ENCODE results near the gene IQGAP2.

The IQGAP2 gene

GRCh38 chr5:76684756-76685519, 281.9 kb downstream of the IQGAP2 start:
- Histone ChIP-seq H3K4me1 (no peaks in the 10 kb centered on the region), H3K27ac (no peak overlapping the region), H3K9ac (no peak overlapping the region)

GRCh38 chr5:76685704-76686103, 282.6 kb downstream of the IQGAP2 start:
- no peak overlapping the region for H3K9ac ChIP-seq
- no peaks in the 10 kb centered on the region for H3K36me3 ChIP-seq (ENCODE audit: control insufficient read depth, insufficient read depth, low read length)
- TF ChIP-seq CTCF (IDR thresholded peaks at IDR 0.05), result no peak
- H3K27ac ChIP-seq, result no peak overlapping the region
- H2AFZ ChIP-seq, result no peak overlapping the region
- H3K9me3 ChIP-seq (ENCODE audit: control insufficient read depth, low read length), result no peaks in the 10 kb centered on the region
- no peaks in the 10 kb centered on the region for H3K27me3 ChIP-seq (ENCODE audit: control insufficient read depth, insufficient read depth, low read length)
- H3K4me2 ChIP-seq (ENCODE audit: low read length), result no peak overlapping the region
- no peaks in the 10 kb centered on the region for H3K79me2 ChIP-seq
- no peak overlapping the region for H3K4me3 ChIP-seq (ENCODE audit: low read depth, low read length)
- no peaks in the 10 kb centered on the region for H3K4me1 ChIP-seq

More at GRCh38 chr5:76684756-76685519, 281.9 kb downstream of the IQGAP2 start:
- Histone ChIP-seq H3K9me3 (ENCODE audit: control insufficient read depth, low read length) (no peaks in the 10 kb centered on the region), H3K4me2 (ENCODE audit: low read length) (no peak overlapping the region), H3K36me3 (ENCODE audit: control insufficient read depth, insufficient read depth, low read length) (no peaks in the 10 kb centered on the region), H3K79me2 (no peaks in the 10 kb centered on the region), H2AFZ (no peak overlapping the region), H3K4me3 (ENCODE audit: low read depth, low read length) (no peak overlapping the region), H3K27me3 (ENCODE audit: control insufficient read depth, insufficient read depth, low read length) (no peaks in the 10 kb centered on the region)
- no peak for TF ChIP-seq CTCF (IDR thresholded peaks at IDR 0.05)

GRCh38 chr5:76688212-76688611, 285.1 kb downstream of the IQGAP2 start:
- Histone ChIP-seq H3K27ac (no peak overlapping the region), H3K9ac (no peak overlapping the region), H3K4me3 (ENCODE audit: low read depth, low read length) (no peak overlapping the region), H3K4me2 (ENCODE audit: low read length) (no peak overlapping the region), H3K36me3 (ENCODE audit: control insufficient read depth, insufficient read depth, low read length) (no peaks in the 10 kb centered on the region), H3K4me1 (no peaks in the 10 kb centered on the region), H3K27me3 (ENCODE audit: control insufficient read depth, insufficient read depth, low read length) (no peaks in the 10 kb centered on the region), H3K79me2 (no peaks in the 10 kb centered on the region), H3K9me3 (ENCODE audit: control insufficient read depth, low read length) (no peaks in the 10 kb centered on the region), H2AFZ (no peak overlapping the region)
- no peak for TF ChIP-seq CTCF (IDR thresholded peaks at IDR 0.05)

- no peak overlapping the region for H3K9ac ChIP-seq
- H3K79me2 ChIP-seq, result no peaks in the 10 kb centered on the region
- H2AFZ ChIP-seq, result no peak overlapping the region
- no peak overlapping the region for H3K4me3 ChIP-seq (ENCODE audit: low read depth, low read length)
- H3K9me3 ChIP-seq (ENCODE audit: control insufficient read depth, low read length), result no peaks in the 10 kb centered on the region
- no peaks in the 10 kb centered on the region for H3K36me3 ChIP-seq (ENCODE audit: control insufficient read depth, insufficient read depth, low read length)
- no peak for TF ChIP-seq CTCF (IDR thresholded peaks at IDR 0.05)
- H3K4me1 ChIP-seq, result no peaks in the 10 kb centered on the region
- H3K27me3 ChIP-seq (ENCODE audit: control insufficient read depth, insufficient read depth, low read length), result no peaks in the 10 kb centered on the region
- H3K4me2 ChIP-seq (ENCODE audit: low read length), result no peak overlapping the region
- H3K27ac ChIP-seq, result no peak overlapping the region
Measured at GRCh38 chr5:76688836-76689235, 285.8 kb downstream of the IQGAP2 start.
